SU-DHL-6 (cell line): ENCODE measurements around the gene SLC4A7.

Experiments used
- CTCF ChIP-seq: fragments of 200-600 bp; sonication (generic); IDR thresholded peaks from one replicate; pipeline ENCODE4 v1.5.1; 2017; ENCODE audit warnings: antibody characterized with exemption, mild to moderate bottlenecking, low read length, moderate library complexity; ENCODE audit not compliant: insufficient read depth, poor library complexity, severe bottlenecking
- EZH2phosphoT487 ChIP-seq: fragments of 200-600 bp; sonication (generic), shearing (Covaris generic); conservative IDR thresholded peaks from 2 replicates; pipeline ENCODE4 v1.6.1; 2018; ENCODE audit warnings: mild to moderate bottlenecking, antibody characterized with exemption, low read length, moderate library complexity, mixed read lengths

GRCh38 chr3:27360113-27361078 lies 123.8 kb downstream of the SLC4A7 start:
- no peak for TF ChIP-seq CTCF
- no peak for TF ChIP-seq EZH2phosphoT487
